Thyroid gland (tissue), 4 donors: Measurements from ENCODE around the gene PHF21A. TPM values are rescaled to one million over a fixed set of nuclear protein-coding genes. Genes with fewer than 3 reads are reported as not detected.

Experiments
- DNase-seq, 2 donors: peaks; one replicate each; pipeline ENCODE4 v3.0.0-alpha.2; 2019
- H3K27ac ChIP-seq, 3 donors: fragments of 200-600 bp; sonication (generic); 1 replicate in 2 of 3; 2 replicates in 1 of 3; pipeline ENCODE4 v1.5.1; 2016 to 2019; ENCODE audit warnings: mild to moderate bottlenecking in 1 of 3, moderate library complexity in 1 of 3
- H3K27me3 ChIP-seq: fragments of 200-600 bp; sonication (generic); one replicate; pipeline ENCODE4 v1.5.1; 2019
- H3K36me3 ChIP-seq, 2 donors: fragments of 200-600 bp; sonication (generic); one replicate each; pipeline ENCODE4 v1.5.1; 2016 to 2019
- H3K4me1 ChIP-seq, 2 donors: fragments of 200-600 bp; sonication (generic); one replicate each; pipeline ENCODE4 v1.5.1; 2017 to 2019
- H3K4me3 ChIP-seq, 3 donors: fragments of 200-600 bp; sonication (generic); replicated peaks in 1 of 3; 1 replicate in 2 of 3; 2 replicates in 1 of 3; pipeline ENCODE4 v1.5.1; 2016; ENCODE audit warnings: mild to moderate bottlenecking in 1 of 3
- H3K9me3 ChIP-seq: fragments of 200-600 bp; sonication (generic); one replicate; pipeline ENCODE4 v1.5.1; 2017
- POLR2A ChIP-seq, 2 donors: fragments of 450-650 bp; IDR thresholded peaks; one replicate each; pipeline ENCODE4 v1.6.1; 2017; ENCODE audit warnings: antibody characterized with exemption in 2 of 2, mild to moderate bottlenecking in 2 of 2, moderate library complexity in 1 of 2
- WGBS, 2 donors: methylation state at CpG; one replicate each; pipeline ENCODE4 v1.1.5; 2017; 5-methylcytosine and 5-hydroxymethylcytosine counted together
- intact Hi-C: fragments of 100-400 bp; cut with DNase I; formaldehyde crosslinking; loops from one replicate; pipeline ENCODE4 v1.15.1; 2023
- total RNA-seq, 4 donors: library from RNA; depleted of rRNA; stranded (reverse); fragments of >200 nt; gene quantifications; one replicate each; pipeline ENCODE4 v1.2.3, GENCODE V29; 2016
- TF ChIP-seq, protein P1 (sequence below), 6 experiments: fragments of 200-600 bp in 3 of 6; fragments of 450-650 bp in 3 of 6; sonication (generic) in 3 of 6; IDR thresholded peaks; one replicate each; pipeline ENCODE4 v1.5.1; 2016 to 2019; ENCODE audit warnings: antibody characterized with exemption in 6 of 6, mild to moderate bottlenecking in 2 of 6, inconsistent platforms in 1 of 6, moderate library complexity in 1 of 6

Gene PHF21A
- total RNA-seq, 4 donors from 2014 or later: 26.2 to 95.7 (median 64.0) TPM

DNA sequence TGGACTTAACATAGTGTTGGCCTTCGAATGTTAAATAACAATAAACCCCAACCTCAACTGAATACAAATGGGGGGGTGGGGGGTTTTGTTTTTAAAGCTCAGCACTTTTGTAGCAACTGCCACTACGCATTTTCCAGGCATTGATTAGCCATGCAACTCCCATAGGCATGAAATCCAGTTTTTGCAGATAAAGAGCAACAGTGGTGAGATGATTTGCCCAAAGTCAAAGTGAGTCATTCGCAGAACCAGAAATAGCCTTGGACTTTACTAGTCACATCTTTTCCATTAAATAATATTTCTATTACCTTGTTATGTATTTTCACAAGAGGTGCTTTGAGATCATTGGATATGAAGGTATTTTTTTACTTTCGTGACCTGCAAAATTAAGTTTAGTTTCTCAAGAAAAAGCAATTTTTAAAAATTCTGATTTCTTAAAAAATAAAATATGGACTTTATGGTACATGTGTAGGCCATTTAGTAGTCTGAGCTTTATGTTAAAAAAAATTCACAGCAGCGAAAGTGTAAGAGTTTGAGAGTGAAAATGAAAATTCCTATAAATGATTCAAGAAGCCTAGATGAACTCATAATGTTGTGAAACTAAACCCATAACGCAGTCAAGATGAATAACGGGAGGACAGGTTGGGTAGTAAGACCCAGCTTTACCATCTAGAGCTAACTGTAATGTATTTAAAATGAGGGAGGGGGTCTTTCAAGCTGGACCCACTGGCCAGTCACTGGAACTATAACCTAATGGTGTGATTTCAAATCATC, 1.9 kb upstream of the PHF21A start:
- Histone ChIP-seq H3K27ac (peak overlapping the region in 1 of 3 donors; percentile 80), H3K4me3 (peak overlapping the region in 1 of 3 donors; percentile 87), H3K27me3 (no peaks in the 10 kb centered on the region), H3K4me1 (peaks cover 8 to 9% of the 10 kb centered on the region in 2 donors), H3K36me3 (no peaks in the 10 kb centered on the region), H3K9me3 (no peaks in the 10 kb centered on the region)
- intact Hi-C loops: loop anchor here (10.0 kb wide), 1 partner anchor 158 kb away; no protein-coding TSS in a partner anchor
- 68 to 72% methylated on average over 7 of the region's 7 CpGs for WGBS, 2 donors
- DNase-seq: no peak
- TF ChIP-seq, protein P1, sequence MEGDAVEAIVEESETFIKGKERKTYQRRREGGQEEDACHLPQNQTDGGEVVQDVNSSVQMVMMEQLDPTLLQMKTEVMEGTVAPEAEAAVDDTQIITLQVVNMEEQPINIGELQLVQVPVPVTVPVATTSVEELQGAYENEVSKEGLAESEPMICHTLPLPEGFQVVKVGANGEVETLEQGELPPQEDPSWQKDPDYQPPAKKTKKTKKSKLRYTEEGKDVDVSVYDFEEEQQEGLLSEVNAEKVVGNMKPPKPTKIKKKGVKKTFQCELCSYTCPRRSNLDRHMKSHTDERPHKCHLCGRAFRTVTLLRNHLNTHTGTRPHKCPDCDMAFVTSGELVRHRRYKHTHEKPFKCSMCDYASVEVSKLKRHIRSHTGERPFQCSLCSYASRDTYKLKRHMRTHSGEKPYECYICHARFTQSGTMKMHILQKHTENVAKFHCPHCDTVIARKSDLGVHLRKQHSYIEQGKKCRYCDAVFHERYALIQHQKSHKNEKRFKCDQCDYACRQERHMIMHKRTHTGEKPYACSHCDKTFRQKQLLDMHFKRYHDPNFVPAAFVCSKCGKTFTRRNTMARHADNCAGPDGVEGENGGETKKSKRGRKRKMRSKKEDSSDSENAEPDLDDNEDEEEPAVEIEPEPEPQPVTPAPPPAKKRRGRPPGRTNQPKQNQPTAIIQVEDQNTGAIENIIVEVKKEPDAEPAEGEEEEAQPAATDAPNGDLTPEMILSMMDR (IDR thresholded peaks at IDR 0.05): no peak
- no peak for TF ChIP-seq POLR2A (IDR thresholded peaks at IDR 0.05)

DNA sequence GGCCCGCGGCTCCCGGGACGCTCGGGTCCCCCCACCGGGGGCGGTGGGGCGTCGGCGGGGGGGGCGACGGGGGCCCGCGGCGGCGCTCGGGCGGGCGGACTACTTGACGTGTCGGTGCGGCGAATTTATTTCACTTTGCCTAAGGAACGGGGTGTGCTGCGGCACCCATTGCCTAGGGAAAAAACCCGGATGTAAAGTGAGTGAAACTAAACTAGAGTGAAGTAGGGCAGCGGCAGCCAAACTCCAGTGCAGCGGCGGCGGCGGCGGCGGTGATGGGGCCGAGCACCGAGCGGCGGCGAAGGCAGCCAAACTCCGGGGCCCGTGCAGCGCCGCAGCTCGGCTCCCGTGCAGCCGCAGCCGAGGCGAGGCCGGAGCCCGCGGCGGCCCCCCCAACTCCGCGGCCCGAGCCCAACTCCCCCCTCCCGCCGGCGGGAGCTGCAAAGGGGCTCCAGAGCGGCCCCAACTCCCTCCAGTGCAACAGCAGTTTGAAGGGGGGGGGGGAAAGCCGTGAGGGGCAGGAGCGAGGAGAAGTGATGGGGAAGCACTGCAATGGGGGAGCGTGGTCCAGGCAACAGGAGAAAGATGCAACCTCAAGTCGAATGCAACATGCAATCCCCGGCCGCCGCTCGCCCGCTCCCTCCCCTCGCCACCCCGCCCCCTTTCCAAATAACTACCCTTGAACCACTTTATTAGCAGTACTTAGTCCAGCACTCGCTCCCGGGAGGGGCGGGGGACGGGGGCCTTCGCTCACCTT, 647 bp upstream of the PHF21A start:
- Histone ChIP-seq H3K4me3 (peak overlapping the region in 2 of 3 donors; percentile 45 to 87), H3K36me3 (no peaks in the 10 kb centered on the region), H3K9me3 (no peaks in the 10 kb centered on the region), H3K27ac (peak overlapping the region; percentile 59 to 80 (median 74)), H3K4me1 (peaks cover 19 to 20% of the 10 kb centered on the region in 2 donors), H3K27me3 (no peaks in the 10 kb centered on the region)
- intact Hi-C loops: loop anchor here (10.0 kb wide), 1 partner anchor 157 kb away; no protein-coding TSS in a partner anchor
- 0 to 1% methylated on average over 23 to 55 of the region's 74 CpGs for WGBS, 2 donors
- TF ChIP-seq POLR2A (IDR thresholded peaks at IDR 0.05): peak in 1 of 2 donors; percentile 26
- TF ChIP-seq, protein P1 (IDR thresholded peaks at IDR 0.05): no peak
- peak; percentile 73 to 80 for DNase-seq

DNA sequence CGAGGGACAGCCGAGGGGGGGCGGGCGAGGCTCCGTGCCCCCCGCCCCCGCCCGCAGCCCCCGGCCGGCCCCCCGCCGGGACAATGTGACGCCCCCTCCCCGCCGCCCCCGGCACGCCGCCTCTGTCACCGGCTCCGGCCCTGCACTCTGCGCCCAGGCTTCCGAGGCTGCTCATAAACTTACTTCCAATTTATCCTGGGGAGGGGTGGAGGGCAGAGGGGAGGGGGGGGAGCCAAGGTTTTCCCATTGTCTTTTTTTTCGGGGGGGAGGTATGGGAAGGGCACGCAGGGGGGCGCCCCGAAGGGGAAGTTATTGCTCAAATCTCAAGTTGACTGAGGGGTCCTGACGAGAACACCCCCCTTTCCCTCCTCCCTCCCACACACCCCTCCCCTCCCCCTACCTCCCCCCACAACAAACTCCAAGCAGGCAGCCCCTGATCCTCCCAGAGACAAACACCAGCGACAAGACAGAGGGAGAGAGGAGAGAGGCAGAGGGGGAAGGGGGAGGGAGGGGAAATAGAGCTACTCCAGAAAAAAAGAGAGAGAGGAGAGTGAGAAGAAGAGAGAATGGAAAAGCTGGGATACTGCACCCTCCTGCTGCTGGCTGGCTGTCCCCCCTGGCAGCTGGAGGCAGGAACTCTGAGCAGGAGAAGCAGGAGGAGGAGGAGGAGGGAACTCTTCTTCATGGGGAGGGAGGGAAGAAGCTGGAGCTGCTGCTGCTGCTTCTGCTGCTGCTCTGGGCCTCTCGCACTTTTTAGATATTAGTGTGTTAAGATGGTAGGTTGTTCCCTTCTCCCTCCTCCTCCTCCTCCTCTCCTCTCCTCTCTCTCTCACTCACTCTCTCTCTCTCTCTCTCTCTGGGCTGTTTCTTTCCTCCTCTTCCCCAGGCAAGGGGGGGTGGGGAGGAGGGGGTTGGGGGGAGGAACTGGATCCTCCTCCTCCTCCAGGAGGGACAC, 631 bp downstream of the PHF21A start:
- Histone ChIP-seq H3K36me3 (no peaks in the 10 kb centered on the region), H3K27me3 (no peaks in the 10 kb centered on the region), H3K4me1 (peaks cover 24 to 33% of the 10 kb centered on the region in 2 donors), H3K27ac (peak overlapping the region; percentile 90 to 98 (median 96)), H3K4me3 (peak overlapping the region in 2 of 3 donors; percentile 67 to 87), H3K9me3 (no peaks in the 10 kb centered on the region)
- intact Hi-C loops: loop anchor here (10.0 kb wide), 1 partner anchor 156 kb away; no protein-coding TSS in a partner anchor
- WGBS, 2 donors: 1 to 2% methylated on average over 18 to 20 of the region's 29 CpGs
- peak; percentile 48 to 62 for DNase-seq
- TF ChIP-seq POLR2A (IDR thresholded peaks at IDR 0.05): peak in 1 of 2 donors; percentile 53
- TF ChIP-seq, protein P1 (IDR thresholded peaks at IDR 0.05): peak in 1 of 6 experiments; percentile 13

DNA sequence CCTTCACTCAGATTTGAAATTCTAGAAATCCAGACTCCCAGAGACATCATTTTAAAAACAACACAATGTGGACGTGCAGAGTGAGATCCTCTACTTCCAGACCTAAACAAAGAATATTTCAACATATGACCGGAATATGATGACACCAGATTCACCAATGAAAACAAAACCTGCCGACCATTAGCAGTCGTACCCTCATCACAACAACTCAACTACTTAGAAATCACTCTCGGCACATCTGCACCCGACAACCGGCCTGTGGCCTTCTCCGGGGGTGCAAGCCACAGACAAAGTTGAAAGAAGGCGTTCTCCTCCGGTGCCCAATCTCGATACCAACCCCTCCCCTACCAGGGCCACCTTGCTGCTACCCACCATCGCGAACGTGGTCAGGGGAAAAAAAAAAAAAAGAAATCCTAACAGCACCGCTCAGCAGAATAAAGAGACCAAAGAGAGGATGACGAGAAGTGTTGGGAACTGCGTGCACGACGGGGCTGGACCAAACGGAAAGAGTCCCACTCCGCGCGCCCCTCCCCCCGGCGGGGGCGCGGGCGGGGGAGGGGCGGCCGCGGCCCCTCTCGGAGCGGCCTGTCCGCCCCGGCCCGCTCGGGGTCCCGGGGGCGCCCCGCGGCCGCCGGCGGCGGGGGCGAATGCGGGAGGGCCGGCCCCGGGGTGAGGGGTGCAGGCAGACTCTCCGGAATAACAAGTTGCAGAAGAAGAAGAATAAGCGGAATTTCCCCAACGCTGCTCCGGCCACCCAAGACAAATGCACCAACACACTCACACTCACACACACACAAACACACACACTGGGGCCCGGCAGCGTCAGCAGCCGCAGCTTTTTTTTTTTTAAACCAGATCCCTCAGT, 1.7 kb downstream of the PHF21A start:
- Histone ChIP-seq H3K27me3 (no peaks in the 10 kb centered on the region), H3K27ac (peak overlapping the region; percentile 90 to 98 (median 96)), H3K4me1 (peaks cover 24 to 33% of the 10 kb centered on the region in 2 donors), H3K36me3 (no peaks in the 10 kb centered on the region), H3K4me3 (peak overlapping the region in 2 of 3 donors; percentile 67 to 87), H3K9me3 (no peaks in the 10 kb centered on the region)
- DNase-seq: peak; percentile 60 to 65
- TF ChIP-seq, protein P1 (IDR thresholded peaks at IDR 0.05): peak in 1 of 6 experiments; percentile 10
- TF ChIP-seq POLR2A (IDR thresholded peaks at IDR 0.05): peak in 1 of 2 donors; percentile 30
- 1% methylated on average over 43 to 44 of the region's 56 CpGs for WGBS, 2 donors
- intact Hi-C loops: loop anchor here (10.0 kb wide), 1 partner anchor 155 kb away; no protein-coding TSS in a partner anchor
